GM13977 (cell line): ENCODE results near the gene RASA3.

ENCODE experiments used
- DNase-seq: peaks from one replicate; pipeline ENCODE4 v3.0.0; 2012; ENCODE audit warnings: low spot score
- CTCF ChIP-seq: IDR thresholded peaks from 2 replicates; pipeline ENCODE4 v1.5.1; 2012; ENCODE audit warnings: mild to moderate bottlenecking, control low read depth; ENCODE audit not compliant: insufficient read depth; ENCODE audit errors: extremely low read depth, missing control alignments
- in situ Hi-C: fragments of 300-500 bp; cut with MboI; formaldehyde crosslinking; loops from one replicate; pipeline ENCODE4 v1.12.0; 2022; ENCODE audit warnings: low sequenced_read_pairs, low pct_unique_long_range_greater_than_20kb, mixed read lengths, inconsistent platforms; ENCODE audit not compliant: unreplicated experiment

The RASA3 gene

GRCh38 chr13:113938246-113938645 lies 194.2 kb downstream of the RASA3 start:
- no peak for DNase-seq
- in situ Hi-C loops: no loop called here

GRCh38 chr13:113937527-113938180 lies 194.8 kb downstream of the RASA3 start:
- DNase-seq: no peak
- in situ Hi-C loops: no loop called here
- TF ChIP-seq CTCF: no peak

More at GRCh38 chr13:113938246-113938645, 194.2 kb downstream of the RASA3 start:
- no peak for TF ChIP-seq CTCF

GRCh38 chr13:113937073-113937472 lies 195.3 kb downstream of the RASA3 start:
- in situ Hi-C loops: no loop called here
- no peak for TF ChIP-seq CTCF
- no peak for DNase-seq

GRCh38 chr13:113936166-113936965 lies 196.1 kb downstream of the RASA3 start:
- DNase-seq: no peak
- no peak for TF ChIP-seq CTCF
- in situ Hi-C loops: no loop called here

GRCh38 chr13:113935001-113935844 lies 197.2 kb downstream of the RASA3 start:
- in situ Hi-C loops: no loop called here
- no peak for DNase-seq
- TF ChIP-seq CTCF: no peak

GRCh38 chr13:113934576-113934975 lies 197.8 kb downstream of the RASA3 start:
- in situ Hi-C loops: no loop called here
- DNase-seq: no peak
- TF ChIP-seq CTCF: no peak
